H9 (cell line): Measurements from ENCODE around the gene BARX1. TPM values are rescaled to one million over a fixed set of nuclear protein-coding genes. Genes with fewer than 3 reads are reported as not detected.

ENCODE experiments used
- DNase-seq: peaks from one replicate; pipeline ENCODE4 v3.0.0-alpha.2; 2017
- H2AFZ ChIP-seq: one replicate; pipeline ENCODE4 v1.6.1; 2013; ENCODE audit warnings: mild to moderate bottlenecking, low read length, control low read depth, moderate library complexity
- H2AK5ac ChIP-seq: 2 replicates; pipeline ENCODE4 v1.6.1; 2013; ENCODE audit warnings: low read length, control low read depth, mixed read lengths; ENCODE audit not compliant: insufficient read length
- H2BK120ac ChIP-seq: one replicate; pipeline ENCODE4 v1.6.1; 2013; ENCODE audit warnings: low read depth, mild to moderate bottlenecking, low read length, control low read depth, inconsistent platforms; ENCODE audit not compliant: poor library complexity, severe bottlenecking
- H2BK12ac ChIP-seq: 2 replicates; pipeline ENCODE4 v1.6.1; 2013; ENCODE audit warnings: low read length, control low read depth, mixed read lengths, low read depth; ENCODE audit not compliant: insufficient read length
- H2BK15ac ChIP-seq: 2 replicates; pipeline ENCODE4 v1.6.1; 2013; ENCODE audit warnings: low read depth, low read length, control low read depth
- H2BK20ac ChIP-seq: one replicate; pipeline ENCODE4 v1.6.1; 2013; ENCODE audit warnings: low read depth, mild to moderate bottlenecking, low read length, control low read depth, inconsistent platforms; ENCODE audit not compliant: poor library complexity, severe bottlenecking
- H2BK5ac ChIP-seq: 2 replicates; pipeline ENCODE4 v1.6.1; 2013; ENCODE audit warnings: low read length, control low read depth, mixed read lengths; ENCODE audit not compliant: insufficient read length
- H3K14ac ChIP-seq: 2 replicates; pipeline ENCODE4 v1.6.1; 2013; ENCODE audit warnings: low read length, control low read depth; ENCODE audit not compliant: insufficient read depth
- H3K18ac ChIP-seq: 2 replicates; pipeline ENCODE4 v1.6.1; 2013; ENCODE audit warnings: low read depth, mild to moderate bottlenecking, mixed read lengths, low read length, control low read depth; ENCODE audit not compliant: insufficient read length
- H3K23ac ChIP-seq: 2 replicates; pipeline ENCODE4 v1.6.1; 2013; ENCODE audit warnings: low read length, control low read depth, mixed read lengths, low read depth; ENCODE audit not compliant: insufficient read length
- H3K23me2 ChIP-seq: 2 replicates; pipeline ENCODE4 v1.6.1; 2013; ENCODE audit warnings: low read depth, mild to moderate bottlenecking, mixed read lengths, low read length, control low read depth; ENCODE audit not compliant: insufficient read length, poor library complexity, severe bottlenecking
- H3K27ac ChIP-seq: 2 replicates; pipeline ENCODE4 v1.5.1; 2013; ENCODE audit warnings: low read length, control low read depth, mixed read lengths, low read depth; ENCODE audit not compliant: insufficient read length
- H3K27me3 ChIP-seq: 2 replicates; pipeline ENCODE4 v1.6.1; 2013; ENCODE audit warnings: low read length, control low read depth, inconsistent platforms; ENCODE audit not compliant: insufficient read depth
- H3K4ac ChIP-seq: 2 replicates; pipeline ENCODE4 v1.6.1; 2013; ENCODE audit warnings: low read depth, mild to moderate bottlenecking, control low read depth, inconsistent platforms, low read length, moderate library complexity
- H3K4me1 ChIP-seq: 2 replicates; pipeline ENCODE4 v1.6.1; 2013; ENCODE audit warnings: low read length, control low read depth, inconsistent platforms; ENCODE audit not compliant: insufficient read depth
- H3K4me2 ChIP-seq: 2 replicates; pipeline ENCODE4 v1.6.1; 2013; ENCODE audit warnings: low read length, control low read depth, mixed read lengths; ENCODE audit not compliant: insufficient read length, insufficient read depth
- H3K56ac ChIP-seq: 2 replicates; pipeline ENCODE4 v1.6.1; 2013; ENCODE audit warnings: low read depth, mild to moderate bottlenecking, mixed read lengths, low read length, control low read depth; ENCODE audit not compliant: insufficient read length
- H3K79me1 ChIP-seq: 2 replicates; pipeline ENCODE4 v1.6.1; 2013; ENCODE audit warnings: low read depth, mild to moderate bottlenecking, moderate library complexity, low read length, control low read depth, inconsistent platforms; ENCODE audit not compliant: insufficient read depth, poor library complexity, severe bottlenecking
- H3K79me2 ChIP-seq: 2 replicates; pipeline ENCODE4 v1.6.1; 2013; ENCODE audit warnings: low read length, control low read depth, inconsistent platforms; ENCODE audit not compliant: insufficient read depth
- H3K9ac ChIP-seq: 2 replicates; pipeline ENCODE4 v1.6.1; 2013; ENCODE audit warnings: low read length, control low read depth, mixed read lengths; ENCODE audit not compliant: insufficient read length; ENCODE audit errors: extremely low read depth
- H3K9me3 ChIP-seq: one replicate; pipeline ENCODE4 v1.6.1; 2013; ENCODE audit warnings: low read depth, low read length, inconsistent platforms; ENCODE audit not compliant: control insufficient read depth
- H3T11ph ChIP-seq: one replicate; pipeline ENCODE4 v1.6.1; 2013; ENCODE audit warnings: mild to moderate bottlenecking, low read length, control low read depth, inconsistent platforms
- H4K20me1 ChIP-seq: one replicate; pipeline ENCODE4 v1.6.1; 2013; ENCODE audit not compliant: control insufficient read depth, insufficient read length, insufficient read depth
- H4K5ac ChIP-seq: 2 replicates; pipeline ENCODE4 v1.6.1; 2013; ENCODE audit warnings: low read depth, mild to moderate bottlenecking, mixed read lengths, low read length, control low read depth; ENCODE audit not compliant: insufficient read length
- H4K8ac ChIP-seq: replicated peaks from 2 replicates; pipeline ENCODE4 v1.6.1; 2013; ENCODE audit warnings: low read length, control low read depth, mixed read lengths, low read depth; ENCODE audit not compliant: insufficient read length
- H4K91ac ChIP-seq: 2 replicates; pipeline ENCODE4 v1.6.1; 2013; ENCODE audit warnings: low read depth, mild to moderate bottlenecking, moderate library complexity, mixed read lengths, low read length, control low read depth; ENCODE audit not compliant: insufficient read length
- H3K27ac Mint-ChIP-seq, 3 experiments: 2 replicates in 2 of 3; 3 replicates in 1 of 3; pipeline ENCODE4 v1.8.0; 2020 to 2021; ENCODE audit warnings: mixed read lengths in 3 of 3, mild to moderate bottlenecking in 1 of 3, moderate library complexity in 1 of 3
- H3K27me3 Mint-ChIP-seq: 2 replicates; pipeline ENCODE4 v1.8.0; 2021; ENCODE audit warnings: low read depth, mild to moderate bottlenecking, moderate library complexity, mixed read lengths
- H3K36me3 Mint-ChIP-seq, 3 experiments: 2 replicates in 2 of 3; 3 replicates in 1 of 3; pipeline ENCODE4 v1.8.0; 2020 to 2021; ENCODE audit warnings: low read depth in 3 of 3, mixed read lengths in 3 of 3; ENCODE audit not compliant: insufficient read depth in 1 of 3
- H3K4me1 Mint-ChIP-seq, 2 experiments: 2 replicates each; pipeline ENCODE4 v1.8.0; 2020; ENCODE audit warnings: mixed read lengths in 2 of 2
- H3K4me3 Mint-ChIP-seq, 2 experiments: 2 replicates in 1 of 2; 3 replicates in 1 of 2; pipeline ENCODE4 v1.8.0; 2020 to 2021; ENCODE audit warnings: mild to moderate bottlenecking in 2 of 2, mixed read lengths in 2 of 2, moderate library complexity in 1 of 2
- H3K9me3 Mint-ChIP-seq, 2 experiments: 2 replicates in 1 of 2; 3 replicates in 1 of 2; pipeline ENCODE4 v1.8.0; 2020; ENCODE audit warnings: mild to moderate bottlenecking in 2 of 2, mixed read lengths in 2 of 2, moderate library complexity in 1 of 2
- WGBS: extraction: QIAGEN DNeasy Blood & Tissue Kit; methylation state at CpG from one replicate; pipeline ENCODE4 v1.1.7; 2013; ENCODE audit warnings: missing lambda C conversion rate, low lambda C conversion rate, mixed read lengths; ENCODE audit not compliant: insufficient read length; ENCODE audit errors: extremely low coverage; 5-methylcytosine and 5-hydroxymethylcytosine counted together
- total RNA-seq: library from RNA; stranded (reverse); gene quantifications from 2 replicates; pipeline ENCODE4 v1.2.1, GENCODE V29; 2021
- TF ChIP-seq, protein P1 (sequence below): fragments of 200-600 bp; sonication (generic); conservative IDR thresholded peaks from 3 replicates; pipeline ENCODE4 v1.8.0; 2021; ENCODE audit warnings: antibody characterized with exemption, mild to moderate bottlenecking

BARX1 gene
- total RNA-seq, 1 experiment from 2014 or later: 1.2 TPM

- Histone ChIP-seq H3K56ac (no peak overlapping the region), H4K8ac (no peak overlapping the region), H3K18ac (no peak overlapping the region), H3K4me2 (peak overlapping the region; percentile 85), H2AK5ac (no peak overlapping the region), H3K9me3 (no peaks in the 10 kb centered on the region), H4K91ac (no peak overlapping the region), H4K20me1 (peaks cover 2% of the 10 kb centered on the region), H2BK120ac (no peak overlapping the region), H3K79me1 (no peaks in the 10 kb centered on the region), H2BK5ac (no peak overlapping the region), H2AFZ (no peak overlapping the region), H2BK12ac (no peak overlapping the region), H2BK20ac (no peak overlapping the region), H3K79me2 (no peaks in the 10 kb centered on the region), H3K4me1 (peaks cover 3% of the 10 kb centered on the region; the same call in 1 of the 2 replicates), H3K23ac (no peak overlapping the region), H3K27me3 (peaks cover 77% of the 10 kb centered on the region), H3K9ac (no peak overlapping the region), H3K4ac (no peak overlapping the region), H3K14ac (no peak overlapping the region; the same call in 1 of the 2 replicates), H3K23me2 (peaks cover 18% of the 10 kb centered on the region), H3T11ph (no peak overlapping the region), H4K5ac (no peak overlapping the region), H2BK15ac (no peak overlapping the region), H3K27ac (no peak overlapping the region)
- Mint-ChIP-seq H3K9me3 (peaks cover 4 to 11% of the 10 kb centered on the region in 2 experiments), H3K4me1 (peaks cover 54 to 64% of the 10 kb centered on the region in 2 experiments), H3K4me3 (peak overlapping the region; percentile 42 to 78), H3K36me3 (no peaks in the 10 kb centered on the region), H3K27me3 (peaks cover 99% of the 10 kb centered on the region), H3K27ac (no peak overlapping the region)
- TF ChIP-seq, protein P1, sequence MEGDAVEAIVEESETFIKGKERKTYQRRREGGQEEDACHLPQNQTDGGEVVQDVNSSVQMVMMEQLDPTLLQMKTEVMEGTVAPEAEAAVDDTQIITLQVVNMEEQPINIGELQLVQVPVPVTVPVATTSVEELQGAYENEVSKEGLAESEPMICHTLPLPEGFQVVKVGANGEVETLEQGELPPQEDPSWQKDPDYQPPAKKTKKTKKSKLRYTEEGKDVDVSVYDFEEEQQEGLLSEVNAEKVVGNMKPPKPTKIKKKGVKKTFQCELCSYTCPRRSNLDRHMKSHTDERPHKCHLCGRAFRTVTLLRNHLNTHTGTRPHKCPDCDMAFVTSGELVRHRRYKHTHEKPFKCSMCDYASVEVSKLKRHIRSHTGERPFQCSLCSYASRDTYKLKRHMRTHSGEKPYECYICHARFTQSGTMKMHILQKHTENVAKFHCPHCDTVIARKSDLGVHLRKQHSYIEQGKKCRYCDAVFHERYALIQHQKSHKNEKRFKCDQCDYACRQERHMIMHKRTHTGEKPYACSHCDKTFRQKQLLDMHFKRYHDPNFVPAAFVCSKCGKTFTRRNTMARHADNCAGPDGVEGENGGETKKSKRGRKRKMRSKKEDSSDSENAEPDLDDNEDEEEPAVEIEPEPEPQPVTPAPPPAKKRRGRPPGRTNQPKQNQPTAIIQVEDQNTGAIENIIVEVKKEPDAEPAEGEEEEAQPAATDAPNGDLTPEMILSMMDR: no peak
- WGBS: no CpG with 5 or more reads among the region's 50 CpGs
- no peak for DNase-seq
These were observed 9.5 kb downstream of the BARX1 start for GRCh38 chr9:93945400-93946337.
